Mucosa of descending colon (tissue), 3 donors: ENCODE data around the gene FOXN3. TPM values are rescaled to one million over a fixed set of nuclear protein-coding genes. Genes with fewer than 3 reads are reported as not detected.
A peak's percentile ranks its signal among the peaks of the same experiment; 100 is the strongest.
"Not testable (repeated sequence)": the region's sequence is repeated elsewhere in the genome, so short reads cannot be mapped to it uniquely, and the experiment has no call there.

Source experiments
- ATAC-seq: fragments of 200-7000 bp; cut with Tn5 transposase; one replicate; pipeline ENCODE4 v1.9.1; 2020; ENCODE audit warnings: mild to moderate bottlenecking, moderate library complexity
- DNase-seq, 3 donors: peaks; one replicate each; pipeline ENCODE4 v3.0.0-alpha.2; 2020
- H3K36me3 ChIP-seq: fragments of 200-600 bp; one replicate; pipeline ENCODE4 v1.8.0; 2021; ENCODE audit warnings: low read depth, mild to moderate bottlenecking
- H3K4me1 ChIP-seq: fragments of 200-600 bp; one replicate; pipeline ENCODE4 v1.8.0; 2021; ENCODE audit warnings: low read depth, mild to moderate bottlenecking
- H3K4me3 ChIP-seq: fragments of 200-600 bp; one replicate; pipeline ENCODE4 v1.8.0; 2021; ENCODE audit warnings: mild to moderate bottlenecking
- H3K9me3 ChIP-seq: fragments of 200-600 bp; one replicate; pipeline ENCODE4 v1.8.0; 2021; ENCODE audit warnings: mild to moderate bottlenecking
- intact Hi-C, 2 donors: fragments of 100-400 bp; cut with DNase I in 1 of 2; cut with micrococcal nuclease in 1 of 2; formaldehyde crosslinking; loops; one replicate each; pipeline versions ENCODE4 v1.11.0 to v1.11.1; 2022; cut with DNase I, micrococcal nuclease
- total RNA-seq, 3 donors: library from RNA; stranded (reverse); fragmentation: NEBNext Ultra II Directional in 2 of 3; extraction: Animal tissue kit (Norgen Biotek cat#: 25700) in 2 of 3; gene quantifications; one replicate each; pipeline versions ENCODE4 v1.2.1 to v1.2.4, GENCODE V29; 2021 to 2023
- TF ChIP-seq, protein P1 (sequence below): fragments of 200-600 bp; IDR thresholded peaks from one replicate; pipeline ENCODE4 v1.8.0; 2022; ENCODE audit warnings: antibody characterized with exemption, mild to moderate bottlenecking
- donor health status: DM: no; HTN: no; CAD: no; lungs with moderate emphysema.
- donor health status: DM: no; HTN: no; CAD: no.
- donor health status: DM: no; HTN: yes; CAD: no.

The FOXN3 gene
- total RNA-seq, 3 donors from 2014 or later: 77.4 to 154 (median 113) TPM

DNA sequence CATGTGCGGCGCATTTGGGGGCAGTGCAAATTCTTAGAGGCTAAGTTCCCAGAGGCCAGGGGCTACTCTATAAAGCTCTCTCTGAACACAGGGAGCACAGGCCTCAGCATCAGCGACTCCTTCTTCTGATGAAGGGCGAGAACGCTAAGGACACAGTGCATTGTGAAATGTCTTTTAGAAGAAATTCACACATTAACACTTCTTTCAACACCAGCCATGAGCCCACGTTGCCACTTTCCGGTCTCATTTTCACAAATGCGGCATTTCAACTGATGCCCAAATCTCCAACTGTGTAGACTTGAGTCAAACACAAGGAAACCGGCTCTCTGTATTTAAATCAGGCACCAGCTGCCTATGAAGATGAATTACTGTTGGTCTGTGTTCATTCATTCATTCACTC is 162.0 kb downstream of the FOXN3 start:
- TF ChIP-seq, protein P1, sequence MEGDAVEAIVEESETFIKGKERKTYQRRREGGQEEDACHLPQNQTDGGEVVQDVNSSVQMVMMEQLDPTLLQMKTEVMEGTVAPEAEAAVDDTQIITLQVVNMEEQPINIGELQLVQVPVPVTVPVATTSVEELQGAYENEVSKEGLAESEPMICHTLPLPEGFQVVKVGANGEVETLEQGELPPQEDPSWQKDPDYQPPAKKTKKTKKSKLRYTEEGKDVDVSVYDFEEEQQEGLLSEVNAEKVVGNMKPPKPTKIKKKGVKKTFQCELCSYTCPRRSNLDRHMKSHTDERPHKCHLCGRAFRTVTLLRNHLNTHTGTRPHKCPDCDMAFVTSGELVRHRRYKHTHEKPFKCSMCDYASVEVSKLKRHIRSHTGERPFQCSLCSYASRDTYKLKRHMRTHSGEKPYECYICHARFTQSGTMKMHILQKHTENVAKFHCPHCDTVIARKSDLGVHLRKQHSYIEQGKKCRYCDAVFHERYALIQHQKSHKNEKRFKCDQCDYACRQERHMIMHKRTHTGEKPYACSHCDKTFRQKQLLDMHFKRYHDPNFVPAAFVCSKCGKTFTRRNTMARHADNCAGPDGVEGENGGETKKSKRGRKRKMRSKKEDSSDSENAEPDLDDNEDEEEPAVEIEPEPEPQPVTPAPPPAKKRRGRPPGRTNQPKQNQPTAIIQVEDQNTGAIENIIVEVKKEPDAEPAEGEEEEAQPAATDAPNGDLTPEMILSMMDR: no peak
- no peak overlapping the region for H3K4me3 ChIP-seq
- ATAC-seq: no peak
- intact Hi-C loops: no loop called here
- no peaks in the 10 kb centered on the region for H3K9me3 ChIP-seq
- no peaks in the 10 kb centered on the region for H3K36me3 ChIP-seq
- no peaks in the 10 kb centered on the region for H3K4me1 ChIP-seq
- DNase-seq: no peak

DNA sequence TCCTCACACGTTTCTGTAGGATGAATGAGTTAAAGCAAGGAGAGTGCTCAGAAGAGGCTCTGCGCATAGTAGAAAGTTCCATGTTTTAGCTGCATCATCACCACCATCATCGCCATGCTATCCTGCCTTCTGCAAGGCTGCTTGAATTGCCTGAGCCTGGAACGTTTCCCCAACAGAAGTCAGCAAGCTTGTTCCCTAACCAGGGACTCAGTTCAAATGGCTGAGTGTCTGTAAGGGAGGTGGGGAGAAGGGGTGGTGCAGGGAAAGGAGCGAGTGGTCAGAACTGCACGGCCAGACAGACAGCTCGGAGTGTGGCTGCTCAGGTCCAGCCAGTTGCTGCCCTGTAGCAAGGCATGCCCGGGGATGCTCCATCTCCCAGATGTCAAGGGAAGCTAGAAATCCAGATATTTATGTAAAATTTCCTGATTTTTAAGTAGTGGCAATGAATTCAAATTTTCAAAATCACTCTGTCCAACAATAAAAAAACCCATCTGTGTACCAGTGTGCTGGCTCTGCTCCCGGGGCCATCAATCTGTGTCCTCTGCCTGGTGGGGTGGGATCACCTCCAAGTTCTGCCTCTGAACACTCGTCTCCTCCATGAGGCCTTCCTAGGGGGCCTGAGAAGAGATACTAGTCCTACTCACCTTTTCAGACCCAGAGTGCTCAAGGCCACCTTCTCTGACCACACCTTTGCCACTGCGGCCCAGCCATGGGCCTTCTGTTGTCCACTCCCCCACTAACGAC is 162.7 kb downstream of the FOXN3 start:
- ATAC-seq (no peak), DNase-seq (no peak)
- no peaks in the 10 kb centered on the region for H3K4me1 ChIP-seq
- no peak overlapping the region for H3K4me3 ChIP-seq
- H3K36me3 ChIP-seq: no peaks in the 10 kb centered on the region
- H3K9me3 ChIP-seq: no peaks in the 10 kb centered on the region
- TF ChIP-seq, protein P1: no peak
- intact Hi-C loops: no loop called here

DNA sequence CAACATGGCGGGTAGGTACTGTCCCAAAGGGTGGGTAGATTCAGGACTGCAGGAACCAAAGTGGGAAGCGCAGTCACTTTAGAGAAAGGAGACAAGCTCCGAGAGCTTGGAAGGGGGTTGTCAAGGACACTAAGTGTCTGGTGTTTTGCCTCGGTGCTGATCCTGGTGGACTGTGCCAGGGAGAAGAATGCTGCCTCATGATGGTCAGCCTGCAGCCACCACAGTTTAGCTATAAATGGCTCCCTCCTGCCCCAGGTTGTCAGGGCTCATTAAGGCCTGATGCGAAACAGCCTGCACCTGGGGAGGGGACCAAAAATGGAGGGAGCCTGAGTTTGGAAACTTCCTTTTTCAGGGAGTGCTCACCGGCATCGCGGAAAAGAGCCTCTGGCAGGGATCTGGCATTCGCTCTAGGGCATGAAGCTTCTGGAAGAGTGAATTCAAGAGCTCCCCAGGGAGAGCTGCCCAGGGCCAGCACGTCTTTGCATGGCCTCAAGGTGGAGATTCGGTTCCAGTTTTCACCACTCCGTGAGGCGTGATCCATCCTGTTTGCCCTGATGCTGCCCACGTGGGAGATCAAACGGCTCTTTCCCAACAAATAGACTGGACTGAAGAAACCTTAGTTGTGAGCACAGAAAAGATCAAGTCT is 164.0 kb downstream of the FOXN3 start:
- TF ChIP-seq, protein P1: no peak
- ATAC-seq (peak; percentile 21), DNase-seq (no peak)
- H3K36me3 ChIP-seq: no peaks in the 10 kb centered on the region
- no peak overlapping the region for H3K4me3 ChIP-seq
- intact Hi-C loops: no loop called here
- H3K9me3 ChIP-seq: no peaks in the 10 kb centered on the region
- H3K4me1 ChIP-seq: no peaks in the 10 kb centered on the region

DNA sequence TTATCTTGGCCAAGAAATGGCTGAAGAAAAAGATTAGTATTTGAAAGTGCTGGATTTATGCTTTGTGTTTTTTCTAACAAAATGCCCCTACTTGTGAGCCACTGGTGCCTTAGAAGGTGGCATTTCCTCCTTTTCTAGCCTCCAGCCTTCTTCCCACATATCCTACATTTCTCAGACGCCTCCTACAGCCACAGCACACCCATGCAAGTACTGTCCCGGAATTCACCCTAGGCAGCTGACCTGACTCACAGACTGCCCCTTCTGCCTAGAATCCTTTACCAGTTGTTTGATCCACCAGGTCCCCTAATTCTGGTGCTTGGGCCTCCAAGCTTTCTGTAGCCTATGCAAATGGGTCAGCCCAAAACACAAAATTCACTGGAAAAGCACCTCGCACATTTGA is 166.0 kb downstream of the FOXN3 start:
- TF ChIP-seq, protein P1: no peak
- H3K4me1 ChIP-seq: no peaks in the 10 kb centered on the region
- no peak for DNase-seq
- H3K9me3 ChIP-seq: no peaks in the 10 kb centered on the region
- intact Hi-C loops: no loop called here
- H3K4me3 ChIP-seq: no peak overlapping the region
- ATAC-seq: no peak
- no peaks in the 10 kb centered on the region for H3K36me3 ChIP-seq

DNA sequence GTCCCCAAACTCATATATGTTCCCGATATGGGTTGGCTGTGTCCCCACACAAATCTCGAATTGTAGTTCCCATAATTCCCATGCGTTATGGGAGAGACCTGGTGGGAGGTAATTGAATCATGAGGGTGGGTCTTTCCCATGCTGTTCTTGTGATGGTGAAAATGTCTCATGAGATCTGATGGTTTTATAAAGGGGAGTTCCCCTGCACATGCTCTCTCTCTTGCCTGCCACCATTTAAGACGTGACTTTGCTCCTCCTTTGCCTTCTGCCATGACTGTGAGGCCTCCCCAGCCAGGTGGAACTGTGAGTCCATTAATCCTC is 166.4 kb downstream of the FOXN3 start:
- DNase-seq, H3K4me3 ChIP-seq, H3K4me1 ChIP-seq, H3K9me3 ChIP-seq, H3K36me3 ChIP-seq, ATAC-seq, intact Hi-C loops: not testable (repeated sequence)

DNA sequence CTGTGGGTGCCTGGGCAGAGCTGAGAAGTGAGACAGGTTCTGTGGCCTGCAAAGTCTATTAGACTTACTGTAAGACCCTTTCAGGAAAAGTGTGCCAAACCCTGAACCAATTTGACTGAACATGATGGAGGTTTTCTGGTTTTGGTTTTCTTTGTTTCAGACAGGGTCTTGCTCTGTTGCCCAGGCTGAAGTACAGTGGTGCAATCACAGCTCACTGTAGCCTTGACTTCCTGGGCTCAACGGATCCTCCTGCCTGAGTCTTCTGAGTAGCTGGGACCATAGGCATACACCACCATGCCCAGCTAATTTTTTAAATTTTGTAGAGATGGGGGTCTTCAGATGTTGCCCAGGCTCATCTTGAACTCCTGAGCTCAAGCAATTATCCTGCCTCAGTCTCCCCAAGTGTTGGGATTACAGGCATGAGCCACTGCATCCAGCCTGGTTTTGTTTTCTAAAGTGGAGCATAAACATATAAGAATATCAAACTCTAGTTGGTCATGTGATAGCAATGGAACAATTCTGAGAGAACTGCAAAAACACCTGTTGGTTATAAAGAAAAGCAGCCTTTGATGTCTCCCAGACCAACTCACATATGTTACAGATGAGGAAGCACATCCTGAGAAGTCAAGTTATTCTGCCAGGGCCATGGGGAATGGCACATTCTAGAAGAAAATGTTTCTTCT is 166.9 kb downstream of the FOXN3 start:
- TF ChIP-seq, protein P1: no peak

More for the DNA sequence above, 166.9 kb downstream of the FOXN3 start:
- Histone ChIP-seq H3K4me3 (no peak overlapping the region), H3K4me1 (no peaks in the 10 kb centered on the region), H3K9me3 (no peaks in the 10 kb centered on the region), H3K36me3 (no peaks in the 10 kb centered on the region)
- ATAC-seq (no peak), DNase-seq (no peak)
- intact Hi-C loops: no loop called here
